ENCODE data around the gene MRPL38.

The MRPL38 gene

GRCh38 chr17:75904749-75905521 lies at the start of gene MRPL38:
Gene MRPL38 (minus strand): TSS chr17:75904884. CDS start chr17:75904875, 9 bp downstream.
- in situ Hi-C loops (cut with HindIII; ENCODE audit: low sequenced_read_pairs): loop anchor here (5.0 to 25.0 kb wide), 2 partner anchors 43 to 357 kb away; partner anchors contain the start of gene UBALD2

- in situ Hi-C loops (cut with HindIII; ENCODE audit: low sequenced_read_pairs): no loop called here
Measured at GRCh38 chr17:75950855-75951554, 46.3 kb upstream of the MRPL38 start.

DNA sequence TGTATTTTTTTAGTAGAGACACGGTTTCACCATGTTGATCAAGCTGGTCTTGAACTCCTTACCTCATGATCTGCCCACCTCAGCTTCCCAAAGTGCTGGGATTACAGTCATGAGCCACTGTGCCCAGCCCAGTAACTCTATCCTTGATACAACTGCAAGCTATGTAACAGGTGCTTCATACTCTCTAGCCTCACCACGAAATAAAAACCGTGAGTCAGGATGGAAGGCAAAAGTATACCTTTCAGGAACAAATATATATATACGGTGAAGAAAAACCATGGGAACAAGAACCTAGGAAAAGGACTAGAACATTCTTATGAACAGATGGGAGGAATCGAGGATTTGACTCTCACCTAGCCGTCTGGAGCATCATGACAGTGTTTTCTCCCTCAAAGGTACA lies 45.7 kb upstream of the MRPL38 start:
- in situ Hi-C loops (cut with HindIII; ENCODE audit: low sequenced_read_pairs): no loop called here

GRCh38 chr17:75945211-75945610 lies 40.5 kb upstream of the MRPL38 start:
- in situ Hi-C loops (cut with HindIII; ENCODE audit: low sequenced_read_pairs): no loop called here

GRCh38 chr17:75943491-75943890 lies 38.8 kb upstream of the MRPL38 start:
- in situ Hi-C loops (cut with HindIII; ENCODE audit: low sequenced_read_pairs): no loop called here

DNA sequence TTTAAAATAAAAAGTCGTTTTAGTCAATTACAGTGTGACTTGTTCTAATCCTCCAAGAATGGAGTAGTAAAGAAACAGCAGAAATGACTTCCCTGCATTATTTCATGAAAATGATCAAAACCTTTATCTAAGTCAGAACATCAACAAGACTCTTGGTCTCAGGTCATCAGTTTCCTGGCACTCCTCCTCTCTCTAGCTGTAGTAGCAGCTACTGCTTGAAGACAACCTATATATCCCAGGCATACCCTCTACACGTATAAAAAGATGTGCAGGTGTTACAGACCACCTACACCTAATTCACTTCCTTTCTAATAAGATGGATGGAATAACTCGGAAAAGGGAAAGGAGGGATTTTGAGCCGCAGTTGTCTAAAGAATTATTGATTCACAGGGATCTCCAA lies 37.8 kb upstream of the MRPL38 start:
- in situ Hi-C loops (cut with HindIII; ENCODE audit: low sequenced_read_pairs): no loop called here

DNA sequence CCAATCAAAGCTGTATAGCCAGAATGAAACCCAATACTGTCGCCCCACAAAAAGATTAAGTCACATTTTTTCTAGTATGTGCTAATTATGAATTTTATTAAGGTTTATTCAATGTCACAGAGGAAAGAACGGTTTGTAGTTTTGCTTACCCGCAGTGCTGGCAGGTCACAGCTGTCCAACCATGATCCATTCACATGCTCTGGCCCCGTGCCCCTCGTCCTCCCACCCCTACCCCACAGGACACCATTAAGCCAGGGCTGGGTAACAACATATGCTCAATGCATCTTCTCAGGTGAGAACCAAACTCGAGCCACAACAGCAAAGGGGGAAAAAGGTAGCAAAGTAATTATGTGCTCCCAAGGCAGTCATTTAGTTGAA lies 36.7 kb upstream of the MRPL38 start:
- in situ Hi-C loops (cut with HindIII; ENCODE audit: low sequenced_read_pairs): no loop called here

DNA sequence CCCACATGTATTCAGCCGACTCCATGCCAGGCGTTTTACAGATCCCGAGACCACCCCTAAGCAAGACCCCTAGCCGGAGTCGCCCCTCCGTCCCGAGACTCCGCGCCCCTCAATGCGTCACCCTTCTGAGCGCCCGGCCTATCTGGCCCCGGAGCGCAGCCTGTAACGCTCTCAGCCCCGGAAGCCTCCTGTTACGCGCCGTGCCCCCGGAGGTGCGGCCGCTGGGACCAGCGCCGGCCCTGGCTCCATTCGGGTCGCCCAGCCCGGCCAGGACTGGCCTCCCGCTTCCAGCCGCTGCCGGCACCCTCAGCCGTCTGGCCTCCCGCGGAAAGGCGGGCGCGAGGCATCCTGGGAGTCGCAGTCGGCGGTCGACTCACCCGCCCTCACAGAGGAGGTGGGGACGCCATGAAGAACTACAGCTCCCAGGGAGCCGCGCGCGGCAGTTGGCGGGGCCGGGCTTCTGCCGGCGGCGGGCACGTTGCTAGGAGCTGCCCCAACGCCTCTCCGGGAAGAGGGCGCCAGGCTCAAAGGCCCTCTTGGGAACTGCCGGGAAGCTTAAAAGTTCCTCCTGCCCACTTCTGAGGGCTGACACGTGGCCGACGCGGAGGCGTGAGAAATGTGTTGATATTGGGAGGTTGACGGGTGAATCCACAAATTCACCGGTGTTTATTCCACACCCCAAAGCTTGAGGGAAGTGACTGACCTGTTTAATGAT lies 36.2 kb upstream of the MRPL38 start, which contains the start of gene FBF1:
Gene FBF1 (minus strand): TSS at position 316 of the 715 bp plus-strand sequence. CDS start 2,893 bp downstream, outside the sequence.
- in situ Hi-C loops (cut with HindIII; ENCODE audit: low sequenced_read_pairs): no loop called here

- in situ Hi-C loops (cut with HindIII; ENCODE audit: low sequenced_read_pairs): no loop called here
Measured at GRCh38 chr17:75937652-75938051, 33.0 kb upstream of the MRPL38 start.

DNA sequence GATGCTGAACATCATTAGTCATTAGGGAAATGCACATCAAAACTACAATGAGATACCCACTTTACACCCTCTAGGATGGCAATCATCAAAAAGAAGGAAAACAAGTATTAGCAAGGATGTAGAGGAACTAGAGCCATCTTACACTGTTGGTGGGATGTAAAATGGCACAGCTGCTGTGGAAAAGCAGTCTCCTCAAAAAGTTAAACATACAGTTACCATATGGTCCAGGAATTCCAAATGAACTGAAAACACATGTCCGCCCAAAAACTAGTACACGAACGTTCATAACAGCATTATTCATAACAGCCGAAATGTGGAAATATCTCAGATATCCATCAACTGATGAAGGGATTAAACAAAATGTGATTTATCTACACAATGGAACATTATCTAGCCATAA lies 29.1 kb upstream of the MRPL38 start:
- in situ Hi-C loops (cut with HindIII; ENCODE audit: low sequenced_read_pairs): no loop called here

DNA sequence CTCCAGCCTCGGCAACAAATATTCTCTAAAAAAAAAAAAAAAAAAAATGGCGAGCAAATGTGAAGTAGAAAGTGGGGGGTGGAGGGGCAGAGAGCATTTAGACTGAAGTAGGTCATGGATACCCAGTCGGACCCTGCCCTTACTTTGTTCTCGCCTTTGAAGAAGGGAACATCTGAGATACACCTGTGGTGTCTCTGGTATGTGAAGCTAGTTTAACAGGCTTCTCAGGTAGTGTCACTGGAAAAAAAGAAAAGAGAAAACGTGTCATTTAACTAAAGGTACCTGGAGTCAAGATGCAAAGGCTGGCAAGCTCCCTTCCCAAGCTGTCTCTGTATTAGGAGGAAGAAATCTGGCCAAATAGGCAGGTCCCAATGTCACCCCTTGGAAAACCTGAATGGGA lies 28.2 kb upstream of the MRPL38 start:
- in situ Hi-C loops (cut with HindIII; ENCODE audit: low sequenced_read_pairs): no loop called here

DNA sequence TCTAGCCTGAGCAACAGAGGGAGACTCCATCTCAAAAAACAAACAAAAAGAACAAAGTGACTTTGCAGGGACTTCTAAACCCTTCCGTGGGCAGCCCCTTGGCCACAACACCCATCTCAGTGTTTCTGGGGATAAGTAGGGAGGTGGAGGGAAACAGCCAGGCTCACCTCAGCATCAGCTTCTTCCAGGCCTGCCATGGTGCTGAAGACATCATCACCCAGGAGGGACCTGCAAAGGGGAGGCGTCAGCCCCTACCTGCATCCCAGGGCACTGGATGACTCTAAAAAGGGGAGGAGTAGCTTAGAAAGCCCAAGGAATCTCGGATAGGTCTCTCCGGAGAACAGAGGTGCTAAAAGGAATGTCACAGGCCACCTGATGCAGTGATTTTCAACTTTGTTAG lies 26.4 kb upstream of the MRPL38 start:
- in situ Hi-C loops (cut with HindIII; ENCODE audit: low sequenced_read_pairs): no loop called here

- in situ Hi-C loops (cut with HindIII; ENCODE audit: low sequenced_read_pairs): no loop called here
Measured at GRCh38 chr17:75927286-75927922, 22.7 kb upstream of the MRPL38 start.

- in situ Hi-C loops (cut with HindIII; ENCODE audit: low sequenced_read_pairs): no loop called here
Measured at GRCh38 chr17:75926456-75926855, 21.8 kb upstream of the MRPL38 start.

DNA sequence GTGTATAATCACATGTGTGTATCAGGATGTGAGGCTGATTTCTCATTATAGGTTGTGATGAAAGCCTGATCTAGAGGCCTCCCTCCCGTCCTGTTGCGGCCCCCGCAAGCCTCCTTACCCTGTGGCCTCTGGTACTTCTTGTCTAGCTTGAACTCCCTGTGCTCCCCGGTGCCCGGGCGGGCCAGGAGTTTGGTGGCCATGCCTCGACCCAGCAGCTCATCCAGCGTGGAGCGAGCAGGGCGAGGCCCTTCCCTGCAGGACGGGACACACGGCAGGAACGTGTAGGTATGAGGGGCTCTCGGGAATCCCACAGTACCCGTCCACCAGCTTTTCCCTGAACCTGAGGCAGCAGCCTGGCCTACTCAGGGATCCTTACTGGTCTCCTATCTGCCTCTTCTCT lies 21.2 kb upstream of the MRPL38 start:
- in situ Hi-C loops (cut with HindIII; ENCODE audit: low sequenced_read_pairs): no loop called here

DNA sequence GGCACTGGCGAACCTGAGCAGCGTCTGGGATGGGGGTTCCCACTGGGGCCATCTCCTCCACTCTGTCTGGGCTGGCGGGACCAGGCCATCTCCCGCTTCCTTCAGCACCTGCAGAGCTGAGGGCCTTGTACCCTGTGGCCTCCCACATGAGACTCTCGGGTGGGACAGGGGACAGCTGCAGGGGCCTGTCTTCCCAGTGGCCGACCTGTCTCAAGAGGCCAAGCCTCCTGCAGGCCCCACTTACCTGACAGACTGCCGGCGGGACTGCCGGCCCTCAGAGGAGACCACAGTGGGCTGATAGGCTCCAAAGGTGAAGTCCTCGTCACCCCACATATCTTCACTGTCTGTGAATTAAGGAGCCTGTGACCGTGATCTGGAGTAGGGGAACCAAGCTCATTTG lies 20.4 kb upstream of the MRPL38 start:
- in situ Hi-C loops (cut with HindIII; ENCODE audit: low sequenced_read_pairs): no loop called here

DNA sequence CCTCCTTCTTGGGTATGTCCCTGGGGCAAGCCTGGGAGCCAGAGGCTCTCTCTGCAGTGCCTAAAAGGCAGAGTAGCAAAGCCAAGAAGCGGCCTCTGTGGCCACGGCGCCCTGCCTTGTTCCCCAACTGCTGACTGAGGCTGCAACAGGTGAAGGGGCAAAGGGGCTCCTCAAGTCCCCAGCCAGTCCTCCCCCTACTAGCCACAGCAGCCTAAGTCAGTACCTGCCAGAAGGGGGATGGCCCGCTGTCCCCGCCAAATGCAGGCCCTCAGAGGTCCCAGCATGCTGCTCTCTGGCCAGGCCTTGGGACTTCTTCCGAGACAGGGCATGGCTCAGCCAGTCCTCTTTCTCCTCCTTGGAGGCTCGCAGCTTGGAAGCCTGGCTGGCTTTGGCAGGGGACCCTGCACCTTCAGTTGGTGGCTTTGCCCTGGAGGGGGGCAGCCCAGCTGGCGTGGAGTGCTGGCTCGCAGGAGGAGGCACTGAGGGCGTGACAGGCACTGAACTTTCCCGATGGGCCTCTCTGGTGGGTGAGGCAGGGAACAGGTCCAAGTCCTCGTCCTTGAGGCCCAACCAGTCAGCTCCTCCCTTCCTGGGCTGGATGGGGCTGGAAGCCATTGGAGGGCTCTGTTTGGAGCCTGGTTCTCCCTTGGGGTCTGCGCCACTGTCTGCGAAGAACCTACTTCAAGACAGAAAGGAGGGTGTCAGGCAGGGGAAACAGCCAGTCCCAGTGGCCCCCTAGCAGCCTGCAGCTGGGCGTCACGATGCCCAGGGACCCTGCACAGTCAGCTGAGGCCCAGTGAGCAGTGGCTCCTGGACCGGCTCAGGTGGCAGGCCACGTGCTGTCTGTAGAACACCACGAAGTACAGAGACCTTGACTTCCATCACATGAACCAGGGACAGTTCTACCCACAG lies 18.5 kb upstream of the MRPL38 start:
- in situ Hi-C loops (cut with HindIII; ENCODE audit: low sequenced_read_pairs): loop anchor here (25.0 kb wide), 1 partner anchor 339 kb away; the partner anchor contains the start of gene UBALD2

DNA sequence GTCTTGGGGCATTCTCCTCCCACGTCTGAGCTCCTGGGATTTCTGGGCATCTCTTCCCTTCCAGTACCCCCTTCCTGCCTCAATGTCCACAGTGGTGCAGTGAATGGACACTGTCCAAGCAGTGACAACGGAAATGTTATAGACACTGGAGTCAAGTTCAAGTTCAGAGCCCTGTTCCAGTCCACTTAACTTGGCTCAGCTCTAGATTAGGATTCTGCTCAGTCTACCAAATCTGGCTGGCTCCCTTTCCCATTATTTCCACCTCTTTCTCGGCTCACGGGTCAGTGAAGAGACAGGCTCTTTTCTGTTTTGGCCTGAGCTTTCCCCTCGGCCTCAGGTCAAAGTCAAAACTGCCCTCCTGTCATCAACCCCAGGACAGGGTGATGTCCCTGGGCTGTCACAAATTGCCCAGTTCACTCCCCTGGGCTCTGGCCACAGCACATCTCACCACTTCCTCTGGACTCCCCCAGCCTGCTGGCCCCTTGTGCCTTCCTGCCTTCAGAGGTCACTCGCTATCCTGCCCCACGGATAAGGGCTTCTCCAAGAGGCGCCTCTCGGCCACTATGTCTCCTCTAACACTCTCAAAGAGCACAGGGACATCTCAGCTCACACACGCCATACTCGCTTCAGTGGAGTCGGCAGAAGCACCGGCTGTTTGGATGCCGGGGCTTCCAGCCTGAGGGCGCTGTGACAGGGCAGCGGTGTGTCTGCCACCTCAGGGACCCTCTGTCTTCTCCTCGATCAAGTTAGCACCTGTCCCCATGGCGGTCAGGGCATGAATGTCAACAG lies 17.7 kb upstream of the MRPL38 start:
- in situ Hi-C loops (cut with HindIII; ENCODE audit: low sequenced_read_pairs): loop anchor here (25.0 kb wide), 1 partner anchor 340 kb away; the partner anchor contains the start of gene UBALD2

DNA sequence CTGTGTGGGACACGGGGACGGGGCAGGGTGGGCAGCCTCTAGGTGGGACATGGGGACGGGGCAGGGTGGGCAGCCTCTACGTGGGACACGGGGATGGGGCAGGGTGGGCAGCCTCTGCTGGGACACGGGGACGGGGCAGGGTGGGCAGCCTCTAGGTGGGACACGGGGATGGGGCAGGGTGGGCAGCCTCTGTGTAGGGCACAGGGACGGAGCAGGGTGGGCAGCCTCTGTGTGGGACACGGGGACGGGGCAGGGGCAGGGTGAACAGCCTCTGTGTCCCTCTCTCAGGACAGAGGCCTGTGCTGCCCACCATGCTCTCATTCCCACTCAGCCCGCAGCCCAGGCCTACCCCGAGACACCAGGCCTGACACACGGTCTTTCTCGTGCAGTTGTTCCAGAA lies 16.9 kb upstream of the MRPL38 start:
- in situ Hi-C loops (cut with HindIII; ENCODE audit: low sequenced_read_pairs): loop anchor here (25.0 kb wide), 1 partner anchor 341 kb away; the partner anchor contains the start of gene UBALD2

Measured in endothelial cell of hepatic sinusoid (primary cell).